Measurements from ENCODE around the gene PTRH1. TPM values are rescaled to one million over a fixed set of nuclear protein-coding genes. Genes with fewer than 3 reads are reported as not detected.

PTRH1 gene
- total RNA-seq, 1 experiment from 2014 or later = 8.7 TPM

DNA sequence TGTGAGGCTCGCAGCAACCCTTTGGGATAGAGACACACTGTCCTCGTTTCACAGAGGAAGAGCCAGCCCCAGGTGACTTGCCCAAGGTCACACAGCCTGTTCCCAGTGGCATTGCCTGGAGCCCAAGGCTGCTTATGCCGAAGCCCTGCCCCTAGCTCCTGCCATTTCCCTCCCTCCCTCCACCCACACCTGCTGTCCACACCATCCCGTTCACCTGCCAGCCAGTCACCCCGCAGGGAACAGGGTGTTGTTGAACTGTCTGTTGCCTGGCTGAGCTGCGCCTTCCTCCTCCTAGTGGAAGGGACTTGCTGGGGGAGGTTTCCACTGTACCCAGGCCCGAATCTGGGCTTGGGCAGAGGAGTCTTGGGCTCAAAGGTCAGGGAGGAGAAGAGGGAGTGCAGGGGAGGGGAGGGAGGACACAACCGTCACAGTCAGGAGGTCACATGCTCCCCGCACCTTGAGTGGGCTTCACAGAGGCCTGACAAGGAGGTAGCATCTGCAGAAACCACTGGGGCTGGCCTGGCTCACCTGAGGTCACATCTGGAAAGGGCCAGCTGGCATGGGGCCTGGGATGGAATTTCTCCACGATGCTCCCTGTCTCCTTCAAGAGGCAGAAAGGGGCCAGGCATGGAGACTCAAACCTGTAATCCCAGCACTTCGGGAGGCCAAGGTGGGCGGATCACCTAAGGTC lies 6.7 kb upstream of the PTRH1 start:
- CTCF ChIA-PET = interaction anchor here (0.8 to 1.3 kb wide), 2 partner anchors 12 to 22 kb away, joined by 3 read pairs; no protein-coding TSS in a partner anchor
- TF ChIP-seq, protein P1, sequence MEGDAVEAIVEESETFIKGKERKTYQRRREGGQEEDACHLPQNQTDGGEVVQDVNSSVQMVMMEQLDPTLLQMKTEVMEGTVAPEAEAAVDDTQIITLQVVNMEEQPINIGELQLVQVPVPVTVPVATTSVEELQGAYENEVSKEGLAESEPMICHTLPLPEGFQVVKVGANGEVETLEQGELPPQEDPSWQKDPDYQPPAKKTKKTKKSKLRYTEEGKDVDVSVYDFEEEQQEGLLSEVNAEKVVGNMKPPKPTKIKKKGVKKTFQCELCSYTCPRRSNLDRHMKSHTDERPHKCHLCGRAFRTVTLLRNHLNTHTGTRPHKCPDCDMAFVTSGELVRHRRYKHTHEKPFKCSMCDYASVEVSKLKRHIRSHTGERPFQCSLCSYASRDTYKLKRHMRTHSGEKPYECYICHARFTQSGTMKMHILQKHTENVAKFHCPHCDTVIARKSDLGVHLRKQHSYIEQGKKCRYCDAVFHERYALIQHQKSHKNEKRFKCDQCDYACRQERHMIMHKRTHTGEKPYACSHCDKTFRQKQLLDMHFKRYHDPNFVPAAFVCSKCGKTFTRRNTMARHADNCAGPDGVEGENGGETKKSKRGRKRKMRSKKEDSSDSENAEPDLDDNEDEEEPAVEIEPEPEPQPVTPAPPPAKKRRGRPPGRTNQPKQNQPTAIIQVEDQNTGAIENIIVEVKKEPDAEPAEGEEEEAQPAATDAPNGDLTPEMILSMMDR (IDR thresholded peaks at IDR 0.05; ENCODE audit: insufficient read depth in 1 of 2, low read depth in 1 of 2, low read length in 1 of 2, severe bottlenecking in 1 of 2, unreplicated experiment in 1 of 2) = no peak
- Histone ChIP-seq H3K4me3 (ENCODE audit: low read depth, low read length) (no peak overlapping the region), H3K9me3 (no peaks in the 10 kb centered on the region), H3K27me3 (replicated peaks; ENCODE audit: control insufficient read depth, insufficient read depth, low read length) (no peaks in the 10 kb centered on the region), H3K4me1 (no peaks in the 10 kb centered on the region), H3K36me3 (ENCODE audit: control insufficient read depth, insufficient read depth, low read length) (no peaks in the 10 kb centered on the region)
- POLR2A ChIA-PET = no interaction called here
- no peak overlapping the region for H3K4me3 Mint-ChIP-seq (ENCODE audit: unreplicated experiment)
- no TSS peak for BruUV-seq (replicated peaks)
- DNase-seq = no peak
- H3K27ac Mint-ChIP-seq (ENCODE audit: unreplicated experiment) = no peak overlapping the region
- H3K27me3 Mint-ChIP-seq (ENCODE audit: insufficient read depth, unreplicated experiment) = peaks cover 4% of the 10 kb centered on the region
- H3K9me3 Mint-ChIP-seq (ENCODE audit: unreplicated experiment) = no peaks in the 10 kb centered on the region
- H3K36me3 Mint-ChIP-seq (ENCODE audit: insufficient read depth, unreplicated experiment) = no peaks in the 10 kb centered on the region
- no peaks in the 10 kb centered on the region for H3K4me1 Mint-ChIP-seq (ENCODE audit: low read depth, unreplicated experiment)
- intact Hi-C loops (cut with micrococcal nuclease; ENCODE audit: unreplicated experiment) = no loop called here

DNA sequence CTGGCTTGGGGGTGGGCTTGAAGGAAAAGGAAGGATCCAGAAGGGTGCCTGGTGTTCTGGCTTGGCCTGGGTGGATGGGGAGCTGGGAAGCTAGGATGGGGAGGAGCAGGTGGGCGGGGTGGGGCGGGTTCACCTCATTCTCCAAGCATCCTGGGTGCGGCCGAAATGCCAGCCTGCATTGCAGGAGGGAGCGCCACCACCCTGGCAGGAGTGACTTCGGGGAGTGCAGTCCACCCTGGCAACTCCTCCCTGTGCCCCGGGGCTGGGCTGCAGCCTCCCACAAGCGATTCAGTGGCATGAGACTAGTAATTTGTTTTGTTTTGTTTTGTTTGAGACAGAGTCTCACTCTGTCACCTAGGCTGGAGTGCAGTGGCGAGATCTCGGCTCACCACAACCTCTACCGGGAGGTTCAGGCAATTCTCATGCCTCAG lies 5.9 kb upstream of the PTRH1 start:
- H3K27ac Mint-ChIP-seq (ENCODE audit: unreplicated experiment) = no peak overlapping the region
- no peak for DNase-seq
- POLR2A ChIA-PET = no interaction called here
- H3K4me1 ChIP-seq = no peaks in the 10 kb centered on the region
- no peaks in the 10 kb centered on the region for H3K27me3 ChIP-seq (replicated peaks; ENCODE audit: control insufficient read depth, insufficient read depth, low read length)
- H3K27me3 Mint-ChIP-seq (ENCODE audit: insufficient read depth, unreplicated experiment) = peaks cover 4% of the 10 kb centered on the region
- no peak overlapping the region for H3K4me3 ChIP-seq (ENCODE audit: low read depth, low read length)
- H3K9me3 ChIP-seq = no peaks in the 10 kb centered on the region
- no peak overlapping the region for H3K4me3 Mint-ChIP-seq (ENCODE audit: unreplicated experiment)
- CTCF ChIA-PET = interaction anchor here (0.6 to 1.3 kb wide), 3 partner anchors 13 to 151 kb away, joined by 3 read pairs; no protein-coding TSS in a partner anchor
- intact Hi-C loops (cut with micrococcal nuclease; ENCODE audit: unreplicated experiment) = no loop called here
- TF ChIP-seq, protein P1 (IDR thresholded peaks at IDR 0.05; ENCODE audit: insufficient read depth in 1 of 2, low read depth in 1 of 2, low read length in 1 of 2, severe bottlenecking in 1 of 2, unreplicated experiment in 1 of 2) = no peak
- BruUV-seq (replicated peaks) = no TSS peak
- H3K36me3 ChIP-seq (ENCODE audit: control insufficient read depth, insufficient read depth, low read length) = no peaks in the 10 kb centered on the region
- H3K9me3 Mint-ChIP-seq (ENCODE audit: unreplicated experiment) = no peaks in the 10 kb centered on the region
- H3K4me1 Mint-ChIP-seq (ENCODE audit: low read depth, unreplicated experiment) = no peaks in the 10 kb centered on the region
- H3K36me3 Mint-ChIP-seq (ENCODE audit: insufficient read depth, unreplicated experiment) = no peaks in the 10 kb centered on the region

DNA sequence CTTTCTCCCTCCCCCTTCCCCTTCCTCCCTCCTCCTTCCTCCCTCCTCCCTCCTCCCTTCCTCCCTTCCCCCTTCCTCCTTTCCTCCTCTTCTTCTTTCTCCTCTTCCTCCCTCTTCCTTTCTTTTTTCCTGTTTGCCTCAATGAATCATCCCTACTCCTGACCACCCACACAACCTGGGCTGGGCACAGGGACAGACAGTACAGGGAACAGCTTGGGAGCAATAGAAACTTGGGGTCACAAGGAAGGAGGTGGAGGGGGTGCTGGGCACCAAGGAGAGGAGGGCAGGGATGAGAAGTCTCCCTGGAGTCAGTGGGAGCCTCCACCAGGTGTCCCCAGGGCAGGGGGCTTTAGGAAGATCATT lies 5.4 kb upstream of the PTRH1 start:
- no peaks in the 10 kb centered on the region for H3K9me3 Mint-ChIP-seq (ENCODE audit: unreplicated experiment)
- Histone ChIP-seq H3K4me3 (ENCODE audit: low read depth, low read length) (no peak overlapping the region), H3K36me3 (ENCODE audit: control insufficient read depth, insufficient read depth, low read length) (no peaks in the 10 kb centered on the region), H3K4me1 (0 out of 2 replicates have a peak, but pooled peaks cover 4% of the 10 kb centered on the region), H3K27me3 (replicated peaks; ENCODE audit: control insufficient read depth, insufficient read depth, low read length) (no peaks in the 10 kb centered on the region), H3K9me3 (no peaks in the 10 kb centered on the region)
- peaks cover 4% of the 10 kb centered on the region for H3K4me1 Mint-ChIP-seq (ENCODE audit: low read depth, unreplicated experiment)
- ChIA-PET CTCF (interaction anchor here (0.6 to 1.0 kb wide), 3 partner anchors 14 to 152 kb away, joined by 3 read pairs; partner anchors contain the start of gene TOR2A), POLR2A (no interaction called here)
- TF ChIP-seq, protein P1 (IDR thresholded peaks at IDR 0.05; ENCODE audit: insufficient read depth in 1 of 2, low read depth in 1 of 2, low read length in 1 of 2, severe bottlenecking in 1 of 2, unreplicated experiment in 1 of 2) = no peak
- H3K36me3 Mint-ChIP-seq (ENCODE audit: insufficient read depth, unreplicated experiment) = peaks cover 1% of the 10 kb centered on the region
- H3K27me3 Mint-ChIP-seq (ENCODE audit: insufficient read depth, unreplicated experiment) = peaks cover 4% of the 10 kb centered on the region
- intact Hi-C loops (cut with micrococcal nuclease; ENCODE audit: unreplicated experiment) = no loop called here
- no TSS peak for BruUV-seq (replicated peaks)
- no peak overlapping the region for H3K4me3 Mint-ChIP-seq (ENCODE audit: unreplicated experiment)
- no peak overlapping the region for H3K27ac Mint-ChIP-seq (ENCODE audit: unreplicated experiment)
- DNase-seq = no peak

Measured in Caco-2 (cell line).